Activated CD4-positive, alpha-beta T cell treated with anti-CD3 and anti-CD28 coated beads, Interleukin-10, Interleukin-2, amounts not matched to agents 100 ng/mL and 50 ng/mL, durations not matched to agents 16 hours and 8 hours (primary cell): Measurements from ENCODE around the gene TMEM8B.

Source experiments
- DNase-seq: peaks from one replicate; pipeline ENCODE4 v3.0.0-alpha.2; 2020

Gene TMEM8B

DNA sequence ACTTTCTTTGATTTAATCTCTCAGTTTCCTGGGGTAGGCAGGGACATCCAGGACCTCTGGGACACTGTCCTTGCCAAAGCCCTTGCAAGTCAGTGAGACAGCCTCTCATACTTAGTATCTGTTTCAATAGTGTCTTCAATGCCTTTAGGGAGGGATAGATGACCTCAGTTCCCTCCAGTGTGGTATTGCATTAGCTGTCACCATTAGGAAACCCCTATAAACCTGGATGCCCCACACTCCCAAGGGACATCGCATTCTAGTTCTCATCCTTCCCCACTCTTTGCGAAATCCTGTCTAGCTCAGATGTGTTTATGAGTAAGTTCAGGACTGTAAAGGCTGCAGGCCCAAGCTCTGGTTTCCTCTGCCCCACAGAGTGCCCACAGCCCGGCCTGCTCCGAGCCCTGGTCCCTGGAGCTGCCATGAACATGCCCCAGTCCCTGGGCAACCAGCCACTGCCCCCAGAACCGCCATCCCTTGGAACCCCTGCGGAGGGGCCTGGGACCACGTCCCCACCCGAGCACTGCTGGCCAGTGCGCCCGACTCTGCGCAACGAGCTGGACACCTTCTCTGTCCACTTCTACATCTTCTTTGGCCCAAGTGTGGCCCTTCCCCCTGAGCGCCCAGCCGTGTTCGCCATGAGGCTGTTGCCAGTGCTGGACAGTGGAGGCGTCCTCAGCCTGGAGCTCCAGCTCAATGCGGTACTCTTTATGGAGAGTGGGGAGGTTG, 13.2 kb downstream of the TMEM8B start:
- no peak for DNase-seq

DNA sequence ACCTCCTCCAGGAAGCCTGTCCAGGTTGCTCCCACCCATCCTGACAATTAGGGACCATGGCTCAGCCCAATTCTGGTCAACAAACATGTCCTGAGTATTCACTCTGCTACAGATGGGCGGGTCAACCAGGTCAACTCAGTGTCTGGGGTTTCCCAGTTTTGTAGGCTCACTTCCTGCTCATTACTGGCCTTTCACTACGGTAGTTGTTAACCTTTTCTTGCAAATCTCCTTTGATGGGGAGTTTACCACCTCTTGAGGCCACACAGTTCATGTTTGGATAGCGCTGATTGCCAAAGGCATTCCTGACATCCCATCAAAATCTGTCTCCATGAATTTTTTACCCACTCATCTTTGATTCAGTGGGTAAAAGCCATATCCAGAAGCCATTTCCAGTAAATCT, 13.8 kb downstream of the TMEM8B start:
- no peak for DNase-seq

DNA sequence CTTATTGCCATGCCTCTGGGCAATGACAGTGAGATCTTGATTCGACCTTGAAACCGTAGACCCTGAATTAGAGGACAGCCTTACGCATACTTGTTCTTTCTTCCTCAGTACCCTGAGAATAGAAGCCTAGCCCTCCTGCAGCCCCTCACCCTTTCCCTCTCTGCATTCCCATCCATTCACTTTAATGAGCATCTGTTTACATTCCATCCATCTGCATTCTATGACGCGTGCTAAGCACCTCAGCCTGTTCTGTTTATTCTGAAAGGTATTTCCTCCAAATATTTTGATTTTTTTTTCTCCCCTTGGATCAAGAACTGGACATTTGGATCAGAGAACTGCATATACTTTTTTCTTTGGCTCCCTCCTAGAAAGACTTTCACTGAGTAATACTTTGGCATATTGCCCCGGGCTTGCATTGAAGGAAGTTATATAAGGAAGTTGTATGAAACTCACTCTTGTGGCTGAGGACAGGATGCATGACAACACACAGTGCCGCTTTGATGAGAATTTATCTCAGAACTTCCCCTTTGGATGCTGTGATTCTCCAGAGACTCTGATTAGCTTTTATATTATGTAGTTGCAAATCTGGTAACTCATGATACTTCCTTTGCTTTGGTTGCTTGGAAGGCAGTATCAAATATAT, 15.7 kb downstream of the TMEM8B start:
- peak; percentile 23 for DNase-seq

DNA sequence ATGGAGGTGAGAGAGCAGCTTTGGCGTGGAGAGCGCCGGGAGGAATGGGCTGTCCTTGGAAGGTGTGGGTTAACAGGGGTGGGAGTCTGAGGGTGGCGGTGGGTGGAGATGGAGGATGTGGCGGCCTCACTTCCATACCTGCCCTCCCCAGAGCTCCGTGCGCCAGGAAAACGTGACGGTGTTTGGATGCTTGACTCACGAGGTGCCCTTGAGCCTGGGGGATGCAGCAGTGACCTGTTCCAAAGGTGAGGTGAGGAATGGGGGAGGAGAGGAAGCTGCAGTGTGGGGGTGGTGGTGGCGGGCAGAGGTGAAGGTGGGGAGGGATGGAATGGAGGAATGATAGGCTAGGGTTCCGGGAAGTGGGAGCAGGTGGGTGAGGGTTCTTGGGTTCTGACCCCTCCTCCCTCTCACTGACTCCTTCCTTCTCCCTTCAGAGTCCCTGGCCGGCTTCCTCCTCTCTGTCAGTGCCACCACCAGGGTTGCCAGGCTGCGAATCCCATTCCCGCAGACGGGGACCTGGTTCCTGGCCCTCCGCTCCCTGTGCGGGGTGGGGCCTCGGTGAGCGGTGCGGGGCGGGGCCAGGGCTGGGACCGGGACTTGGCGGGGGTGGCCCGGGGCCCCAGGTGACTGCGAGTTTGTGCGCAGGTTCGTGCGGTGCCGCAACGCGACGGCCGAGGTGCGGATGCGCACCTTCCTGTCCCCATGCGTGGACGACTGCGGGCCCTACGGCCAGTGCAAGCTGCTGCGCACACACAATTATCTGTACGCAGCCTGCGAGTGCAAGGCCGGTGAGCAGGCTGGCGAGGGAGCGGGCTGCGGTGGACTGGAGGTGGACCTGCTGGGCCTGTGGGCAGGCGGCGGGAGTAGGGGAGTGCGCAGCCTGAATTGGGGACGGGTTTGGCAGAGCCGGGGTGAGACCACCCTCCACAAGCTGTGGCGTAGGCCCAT, 17.1 kb downstream of the TMEM8B start:
- no peak for DNase-seq

DNA sequence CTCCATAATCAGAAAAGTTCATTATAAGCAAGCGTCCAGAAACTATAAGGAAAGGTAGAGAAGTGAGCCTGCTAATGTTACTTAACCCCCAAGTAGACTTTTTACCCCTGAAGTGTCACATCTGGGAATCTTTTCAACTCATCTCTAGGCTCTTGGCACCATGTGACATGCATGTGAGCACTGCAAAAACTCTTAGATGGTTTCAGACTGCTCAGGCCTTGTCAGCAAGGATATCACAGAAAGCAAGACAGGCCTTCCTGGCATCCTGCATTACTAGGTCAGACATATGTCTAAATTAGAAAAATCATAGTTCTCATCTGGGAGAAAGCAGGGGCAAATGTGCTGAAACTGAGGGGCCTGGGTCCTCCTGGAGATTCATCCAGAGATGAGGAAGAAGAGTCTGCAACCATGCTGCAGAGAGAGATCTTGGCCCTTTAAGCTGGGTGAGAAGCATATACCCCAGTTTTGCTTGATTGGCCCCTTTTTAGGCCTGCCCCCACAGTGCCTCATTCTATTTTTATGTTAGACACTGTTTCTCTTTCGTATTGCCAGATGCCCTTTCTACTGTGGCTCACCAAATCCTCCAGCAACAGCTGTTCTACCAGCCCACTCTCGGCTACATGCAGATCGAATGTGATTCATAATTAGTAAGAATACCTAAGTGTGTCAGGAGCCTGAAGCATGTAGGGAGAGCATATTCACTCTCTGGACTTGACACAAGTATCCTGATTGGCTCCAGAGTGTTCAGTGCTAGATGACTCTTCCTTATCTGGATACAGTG, 19.0 kb downstream of the TMEM8B start:
- peak; percentile 13 for DNase-seq

DNA sequence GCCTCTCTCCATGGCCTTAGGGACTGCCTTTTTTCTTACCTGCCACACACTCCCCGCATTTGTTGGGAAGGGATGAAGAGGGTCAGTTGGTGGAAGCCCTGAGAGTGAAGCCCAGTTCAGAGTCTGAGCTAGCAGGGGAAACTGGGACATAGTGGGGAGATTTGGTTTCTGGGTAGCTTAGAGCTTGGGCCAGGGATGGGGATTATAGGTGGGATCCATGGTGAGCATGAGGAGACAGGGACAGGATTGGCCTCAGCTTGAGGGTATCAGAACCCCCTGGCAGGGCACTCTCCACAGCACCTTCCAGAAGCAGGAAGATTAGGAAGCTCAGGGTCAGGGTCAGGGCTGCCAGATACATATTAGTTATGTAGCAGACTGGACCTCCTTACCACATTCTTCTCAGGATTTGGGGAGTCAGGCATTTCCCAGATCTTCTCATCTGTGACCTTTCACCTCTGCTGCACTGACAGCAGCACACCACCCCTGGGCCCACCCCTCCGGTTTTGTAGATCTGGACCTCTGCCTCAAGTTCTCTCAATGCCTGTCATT, 23.3 kb downstream of the TMEM8B start:
- DNase-seq = no peak

DNA sequence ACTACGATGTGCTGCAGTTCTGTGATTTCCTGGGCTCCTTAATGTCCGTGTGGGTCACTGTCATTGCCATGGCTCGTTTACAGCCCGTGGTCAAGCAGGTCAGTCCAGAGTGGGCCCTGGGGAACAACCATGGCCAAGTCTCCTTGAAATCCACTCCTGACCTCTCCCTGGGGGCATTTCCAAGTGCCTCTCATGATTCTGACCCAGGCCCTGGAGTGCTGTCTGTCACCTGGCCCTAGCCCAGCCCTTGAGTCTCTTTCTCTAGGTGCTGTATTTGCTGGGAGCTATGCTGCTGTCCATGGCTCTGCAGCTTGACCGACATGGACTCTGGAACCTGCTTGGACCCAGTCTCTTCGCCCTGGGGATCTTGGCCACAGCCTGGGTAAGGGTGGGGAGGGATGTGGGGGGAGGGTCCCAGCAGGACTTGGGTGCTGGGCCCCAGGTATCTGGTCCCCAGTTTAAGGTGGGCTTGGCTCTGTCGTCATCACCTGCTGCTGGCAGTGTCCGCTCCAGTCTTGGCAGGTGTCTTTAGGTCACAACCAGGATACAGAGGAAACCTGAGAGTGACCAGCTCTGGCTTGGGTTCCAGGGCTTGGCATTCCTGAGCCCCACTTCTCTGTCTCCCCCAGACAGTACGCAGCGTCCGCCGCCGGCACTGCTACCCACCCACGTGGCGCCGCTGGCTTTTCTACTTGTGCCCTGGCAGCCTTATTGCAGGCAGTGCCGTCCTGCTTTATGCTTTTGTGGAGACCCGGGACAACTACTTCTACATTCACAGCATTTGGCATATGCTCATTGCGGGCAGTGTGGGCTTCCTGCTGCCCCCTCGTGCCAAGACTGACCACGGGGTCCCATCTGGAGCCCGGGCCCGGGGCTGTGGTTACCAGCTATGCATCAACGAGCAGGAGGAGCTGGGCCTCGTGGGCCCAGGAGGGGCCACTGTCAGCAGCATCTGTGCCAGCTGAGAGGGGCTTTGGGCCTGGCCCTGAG, 24.1 kb downstream of the TMEM8B start:
- DNase-seq = no peak

DNA sequence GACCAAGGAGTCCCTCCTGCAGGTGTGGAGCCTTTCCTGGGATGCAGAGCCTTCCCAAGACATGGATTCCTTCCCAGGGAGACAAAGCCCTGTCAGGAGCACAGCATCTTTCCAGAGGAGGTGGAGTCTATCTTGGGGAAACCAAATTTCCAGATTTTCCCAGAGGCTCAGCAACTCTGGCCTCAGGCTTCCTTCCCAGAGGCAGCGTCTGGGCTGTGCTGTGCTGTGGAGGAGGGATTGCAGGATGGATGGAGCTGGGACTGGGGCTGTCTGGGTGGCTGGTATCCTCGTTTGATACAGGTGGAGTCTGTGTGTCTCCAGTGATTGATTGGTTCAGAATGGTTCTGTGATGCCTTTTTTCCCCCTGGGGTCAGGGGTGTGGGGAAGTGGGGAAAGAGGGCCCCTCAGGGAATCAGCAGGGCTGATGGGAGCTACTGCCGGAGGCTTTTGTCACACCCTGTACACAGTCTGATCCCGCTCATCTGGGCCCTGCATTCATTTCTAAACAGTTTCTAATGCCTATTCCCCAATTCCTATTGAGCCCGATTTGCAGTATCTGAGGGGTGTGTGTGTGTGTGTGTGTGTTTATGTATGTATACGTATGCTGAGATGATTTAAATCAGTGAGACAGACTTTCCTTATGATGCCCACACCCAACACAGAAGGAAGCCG, 25.2 kb downstream of the TMEM8B start:
- no peak for DNase-seq

DNA sequence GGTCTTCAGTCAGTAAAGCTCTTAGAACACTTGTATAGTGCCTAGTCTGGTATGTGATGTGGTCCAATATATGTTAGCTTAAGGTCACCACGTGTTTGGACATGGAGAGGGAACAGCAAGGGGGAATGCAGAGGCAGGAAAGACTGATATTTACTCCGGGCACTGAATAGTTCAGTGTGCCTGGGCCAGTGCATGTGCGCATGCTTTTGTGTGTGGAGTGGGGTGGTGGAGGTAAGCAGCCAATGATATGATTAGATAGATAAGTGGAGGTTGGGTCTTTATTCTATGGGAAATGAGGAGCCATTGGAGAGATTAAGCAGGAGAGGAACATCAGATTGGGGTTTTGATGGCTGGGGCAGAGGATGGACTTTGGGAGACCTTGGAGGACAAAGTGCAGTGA, 27.2 kb downstream of the TMEM8B start:
- no peak for DNase-seq

DNA sequence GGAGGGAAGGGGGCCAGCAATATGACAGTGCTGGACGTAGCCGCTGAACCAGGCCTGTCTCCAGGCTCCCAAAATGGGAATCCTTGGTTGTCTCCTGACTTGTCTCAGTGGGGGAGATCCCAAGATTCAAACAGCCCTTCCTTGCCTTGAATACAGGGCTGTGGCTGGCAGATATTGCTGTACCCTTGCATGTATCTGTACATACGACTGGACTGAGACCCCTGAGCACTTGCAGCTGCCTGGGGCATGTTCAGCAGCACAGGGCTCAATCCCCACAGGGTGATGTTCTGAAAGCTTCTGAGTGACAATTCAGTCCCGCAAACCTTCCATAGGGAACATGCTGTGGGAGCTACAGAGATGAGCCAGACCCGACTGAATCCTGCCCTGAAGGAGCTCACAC, 27.9 kb downstream of the TMEM8B start:
- DNase-seq = no peak

DNA sequence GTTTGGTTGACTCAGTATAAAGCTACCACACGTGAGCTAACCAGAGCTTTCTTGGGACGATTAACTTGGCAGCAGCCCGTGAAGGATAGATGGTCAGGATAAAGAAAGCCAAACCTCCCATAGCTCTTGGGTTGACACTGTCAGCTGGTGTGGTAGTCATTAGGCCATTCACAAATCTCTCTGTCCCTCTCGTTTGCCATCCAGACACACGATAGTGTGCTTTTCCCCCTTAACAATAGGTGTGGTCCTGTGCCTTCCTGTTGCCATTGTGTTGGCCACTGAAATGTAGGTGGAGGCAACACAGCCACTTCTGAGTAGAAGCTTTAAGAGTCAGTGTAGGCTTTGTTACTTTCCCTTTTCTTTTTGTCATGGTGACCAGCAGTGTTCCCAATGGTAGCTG, 29.4 kb downstream of the TMEM8B start:
- DNase-seq = no peak

DNA sequence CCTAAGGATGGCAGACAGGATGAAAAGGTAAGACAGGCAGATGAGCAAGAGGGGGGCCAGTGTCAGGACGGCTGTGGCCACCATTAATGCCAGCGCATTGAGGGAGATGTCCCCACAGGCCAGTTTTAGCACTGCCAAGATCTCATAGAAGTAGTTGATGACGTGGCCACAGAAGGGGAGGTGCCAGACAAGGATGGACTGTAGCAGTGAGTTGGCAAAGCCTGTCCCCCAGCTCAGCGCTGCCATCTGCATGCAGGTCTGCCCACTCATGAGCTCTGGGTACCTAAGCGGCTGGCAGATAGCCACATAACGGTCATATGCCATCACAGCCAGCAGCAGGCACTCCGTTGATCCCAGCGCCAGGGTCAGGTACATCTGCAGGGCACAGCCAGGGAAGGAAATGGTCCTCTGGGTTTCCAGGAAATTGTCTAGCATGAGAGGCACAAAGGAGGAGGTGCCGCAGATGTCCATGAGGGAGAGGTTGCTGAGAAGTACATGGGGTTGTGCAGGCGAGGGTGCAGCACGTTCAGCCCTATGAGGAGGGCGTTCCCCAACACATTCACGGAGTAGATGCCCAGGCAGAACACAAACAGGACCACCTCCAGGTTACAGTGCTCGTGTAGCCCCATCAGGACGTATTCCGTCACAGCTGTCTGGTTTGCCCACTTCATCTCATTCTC, 30.4 kb downstream of the TMEM8B start:
- no peak for DNase-seq

DNA sequence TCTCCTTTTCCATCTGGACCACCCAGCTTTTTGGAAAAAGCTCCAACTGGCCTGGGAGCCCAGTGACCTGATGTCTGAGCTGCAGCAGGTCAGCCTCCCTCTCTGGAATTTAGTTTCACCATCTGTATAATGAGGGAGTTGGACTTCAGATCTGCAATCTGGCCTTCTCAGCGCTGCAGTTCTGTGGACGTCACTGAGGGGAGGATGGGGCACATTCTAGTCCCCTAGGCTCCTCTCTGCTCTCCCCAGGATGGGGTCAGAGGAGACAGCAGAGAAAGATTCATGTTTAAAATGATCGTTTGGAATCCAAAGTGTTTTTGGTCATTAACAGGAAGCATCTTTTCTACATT, 30.9 kb downstream of the TMEM8B start:
- DNase-seq = no peak

DNA sequence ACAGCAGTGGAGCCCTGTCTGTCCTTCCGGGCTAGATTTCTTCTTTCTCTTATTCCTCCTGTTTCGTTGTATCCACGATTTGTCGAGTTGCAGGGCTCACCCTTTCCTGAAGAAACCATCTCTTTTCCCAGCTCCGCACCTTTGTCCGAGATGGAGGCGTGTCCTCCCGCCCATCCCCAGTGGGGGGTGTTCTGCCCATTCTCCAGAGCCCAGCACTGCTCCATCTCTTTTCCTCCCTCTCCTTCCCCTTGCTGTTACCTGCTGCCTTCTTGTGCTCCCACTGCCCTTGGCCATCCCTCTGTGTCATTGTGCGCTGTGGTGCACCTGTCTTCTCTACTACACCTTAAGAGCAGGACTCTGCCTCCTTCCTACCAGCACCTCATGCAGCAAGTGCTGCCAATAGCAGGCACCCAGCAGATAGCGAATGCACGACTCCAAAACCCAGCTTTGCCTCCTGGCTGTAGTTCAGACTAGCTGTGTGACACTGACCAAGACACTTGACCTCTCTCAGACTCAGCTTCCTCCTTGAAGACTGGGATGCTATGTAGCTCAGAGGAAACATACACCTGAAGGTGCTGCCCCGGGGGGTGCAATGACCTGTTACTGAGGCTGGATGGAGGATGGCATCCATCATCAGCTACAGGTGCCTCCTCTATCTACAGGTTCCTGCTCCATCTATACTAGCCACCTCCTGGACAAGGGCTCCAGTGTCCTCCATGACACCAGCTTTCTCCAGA, 32.3 kb downstream of the TMEM8B start:
- no peak for DNase-seq

DNA sequence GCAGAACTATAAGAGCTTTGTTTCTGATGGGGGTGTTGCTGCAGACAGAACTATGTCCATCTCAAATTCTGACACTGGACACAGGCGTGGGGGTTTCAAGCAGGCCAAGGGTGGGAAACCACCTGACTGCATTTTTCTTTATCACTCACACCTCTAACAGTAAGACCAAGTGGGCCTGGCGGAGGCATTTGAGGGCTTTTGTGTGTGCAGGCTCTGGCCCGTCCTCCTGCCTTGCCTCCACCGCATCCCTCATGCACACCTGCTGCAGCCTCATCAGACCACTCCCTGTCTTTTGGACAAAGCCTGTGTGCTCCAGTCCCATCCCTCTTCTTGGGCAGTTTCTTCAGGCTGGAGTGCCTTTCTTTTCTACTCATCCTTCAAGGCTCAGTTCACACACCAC, 33.3 kb downstream of the TMEM8B start:
- no peak for DNase-seq

DNA sequence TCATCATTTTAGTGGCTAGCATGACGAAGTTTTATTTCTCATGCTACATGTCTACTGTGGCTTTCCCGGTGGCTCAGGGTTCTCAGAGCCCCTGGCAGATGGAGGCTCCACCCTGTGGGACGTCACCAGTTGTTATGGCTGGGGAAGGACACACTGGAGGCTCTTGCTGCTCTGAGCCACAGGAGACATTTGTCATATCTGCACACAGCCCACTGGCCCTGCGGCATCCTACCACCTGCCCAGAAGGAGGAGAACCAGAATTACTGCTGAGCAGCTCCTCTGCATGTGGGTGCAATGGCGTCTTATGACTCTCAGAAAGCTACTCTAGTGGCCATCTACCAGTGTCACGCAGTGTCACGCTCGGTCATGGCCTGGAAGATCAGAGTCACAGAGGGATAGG, 34.6 kb downstream of the TMEM8B start:
- no peak for DNase-seq

DNA sequence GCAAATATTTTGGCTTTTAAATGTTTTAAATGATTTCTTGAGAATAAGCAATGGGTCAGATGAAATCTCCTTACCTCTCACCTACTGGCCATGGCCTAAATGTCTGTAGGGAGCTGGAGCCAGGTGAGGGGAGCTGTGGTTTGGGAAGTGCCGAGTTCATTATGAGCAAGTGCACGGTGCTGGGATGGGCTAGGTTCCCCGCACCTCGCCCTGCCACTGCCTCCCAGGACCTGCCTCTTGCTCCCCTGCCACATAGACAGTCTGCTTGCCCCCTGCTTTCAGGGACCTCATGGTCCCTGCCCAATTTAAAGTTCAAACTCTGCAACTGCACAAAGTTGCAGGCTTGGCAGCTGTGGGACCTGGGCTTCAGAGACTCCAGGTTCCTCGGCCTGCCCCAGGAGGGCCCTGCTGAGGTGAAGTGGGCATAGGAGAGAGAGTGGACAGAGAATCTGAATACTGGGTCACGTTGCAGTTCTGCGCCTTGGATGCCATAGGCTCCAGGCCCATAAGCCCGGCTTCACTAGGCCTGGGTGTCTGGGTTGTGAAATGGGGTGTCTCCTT, 35.7 kb downstream of the TMEM8B start:
- no peak for DNase-seq

DNA sequence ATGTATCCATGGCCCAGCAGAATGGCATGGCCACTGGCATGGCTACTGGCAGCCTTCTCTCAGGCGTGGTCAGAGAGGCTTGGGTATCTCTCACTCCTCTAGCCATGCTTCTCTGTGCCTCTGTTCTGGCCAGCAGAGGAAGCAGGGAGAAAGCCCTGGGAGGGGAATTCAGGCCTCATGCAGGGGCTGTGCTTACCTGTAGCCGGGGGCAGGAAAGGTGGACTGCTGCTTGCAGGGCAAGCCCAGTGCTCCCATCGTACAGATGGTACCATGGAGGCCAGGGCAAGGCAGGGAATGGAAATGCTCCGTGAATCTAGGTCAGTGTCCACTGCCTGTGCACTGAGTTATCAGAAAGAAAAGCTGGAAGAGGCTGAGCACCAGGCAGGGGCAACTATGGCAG, 38.5 kb downstream of the TMEM8B start:
- DNase-seq = no peak

DNA sequence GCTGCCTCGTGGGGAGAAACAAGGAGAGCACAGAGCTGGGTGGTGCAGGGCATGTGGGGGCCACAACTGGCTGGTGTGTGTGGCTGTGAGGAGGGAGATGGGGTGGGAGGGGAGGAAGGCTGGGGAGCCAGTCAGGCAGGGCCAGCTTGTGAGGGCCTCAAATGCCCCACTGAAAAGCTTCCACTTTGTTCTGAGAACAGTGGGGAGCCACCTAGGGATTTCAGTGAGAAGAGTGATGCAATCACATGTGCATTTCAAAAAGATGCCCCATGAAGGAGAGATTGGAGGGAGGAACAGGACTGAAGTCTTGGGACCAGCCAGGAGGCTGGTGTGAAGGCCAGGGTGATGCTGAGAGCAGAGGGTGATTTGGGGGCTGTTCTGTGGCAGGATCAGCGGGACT, 39.9 kb downstream of the TMEM8B start:
- DNase-seq = no peak
